Measurements from ENCODE around the gene RELB.

Gene RELB

DNA sequence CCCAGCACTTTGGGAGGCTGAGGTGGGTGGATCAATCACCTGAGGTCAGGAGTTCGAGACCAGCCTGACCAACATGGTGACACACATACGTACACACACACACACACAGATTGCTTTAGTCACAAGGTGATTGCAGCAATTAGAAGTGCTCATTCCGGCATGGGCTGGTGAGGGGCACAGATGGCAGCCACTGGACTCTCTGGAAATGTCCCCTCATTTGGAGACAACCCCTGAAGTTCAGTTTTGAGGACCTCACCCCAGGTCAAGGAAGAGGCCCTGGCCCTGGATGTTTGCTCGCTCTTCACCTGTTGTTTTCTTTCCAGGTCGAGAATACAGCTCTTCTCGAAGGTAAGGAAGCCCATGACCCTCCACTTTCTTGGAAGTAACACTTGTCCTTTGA, 69.0 kb downstream of the RELB start:
- FAIRE-seq, result no peak
- DNase-seq (ENCODE audit: insufficient read length, low spot score), result no peak
- TF ChIP-seq, protein P1, sequence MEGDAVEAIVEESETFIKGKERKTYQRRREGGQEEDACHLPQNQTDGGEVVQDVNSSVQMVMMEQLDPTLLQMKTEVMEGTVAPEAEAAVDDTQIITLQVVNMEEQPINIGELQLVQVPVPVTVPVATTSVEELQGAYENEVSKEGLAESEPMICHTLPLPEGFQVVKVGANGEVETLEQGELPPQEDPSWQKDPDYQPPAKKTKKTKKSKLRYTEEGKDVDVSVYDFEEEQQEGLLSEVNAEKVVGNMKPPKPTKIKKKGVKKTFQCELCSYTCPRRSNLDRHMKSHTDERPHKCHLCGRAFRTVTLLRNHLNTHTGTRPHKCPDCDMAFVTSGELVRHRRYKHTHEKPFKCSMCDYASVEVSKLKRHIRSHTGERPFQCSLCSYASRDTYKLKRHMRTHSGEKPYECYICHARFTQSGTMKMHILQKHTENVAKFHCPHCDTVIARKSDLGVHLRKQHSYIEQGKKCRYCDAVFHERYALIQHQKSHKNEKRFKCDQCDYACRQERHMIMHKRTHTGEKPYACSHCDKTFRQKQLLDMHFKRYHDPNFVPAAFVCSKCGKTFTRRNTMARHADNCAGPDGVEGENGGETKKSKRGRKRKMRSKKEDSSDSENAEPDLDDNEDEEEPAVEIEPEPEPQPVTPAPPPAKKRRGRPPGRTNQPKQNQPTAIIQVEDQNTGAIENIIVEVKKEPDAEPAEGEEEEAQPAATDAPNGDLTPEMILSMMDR (IDR thresholded peaks at IDR 0.05; ENCODE audit: insufficient read depth, missing control alignments), result no peak

DNA sequence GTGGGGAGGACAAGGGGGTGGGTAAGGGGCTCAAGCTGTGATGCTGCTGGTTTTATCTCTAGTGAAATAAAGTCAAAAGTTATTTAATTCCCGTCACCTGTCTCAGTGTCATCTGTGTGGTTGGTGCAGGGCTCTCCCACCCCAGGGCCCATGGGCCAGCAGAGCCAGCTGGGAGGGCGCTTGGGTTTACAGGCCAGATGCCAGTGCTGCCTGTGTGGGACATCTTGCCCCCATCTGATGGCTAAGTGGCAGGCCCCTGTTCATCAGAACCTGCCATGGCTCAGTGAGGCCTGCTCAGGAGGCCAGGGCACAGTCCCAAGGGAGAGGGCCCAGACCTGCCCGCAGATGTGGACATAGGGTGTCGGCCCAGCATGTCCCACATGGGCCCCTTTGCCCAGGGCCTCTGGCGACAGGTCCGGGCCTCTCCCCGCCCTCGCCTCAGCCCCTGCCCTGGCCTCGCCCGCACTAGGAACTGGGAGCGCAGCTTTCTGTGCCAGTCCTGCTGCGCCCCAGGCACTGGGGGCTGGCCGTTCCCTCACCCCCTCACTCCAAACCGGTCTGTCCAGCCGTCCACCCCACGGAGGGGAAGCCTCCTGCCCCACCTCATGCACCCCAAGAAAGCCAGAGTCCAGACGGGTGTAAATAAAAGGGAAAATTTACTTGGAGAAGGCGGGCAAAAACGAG, 69.7 kb downstream of the RELB start:
- FAIRE-seq (no peak), DNase-seq (ENCODE audit: insufficient read length, low spot score) (no peak)
- TF ChIP-seq, protein P1 (IDR thresholded peaks at IDR 0.05; ENCODE audit: insufficient read depth, missing control alignments), result no peak

DNA sequence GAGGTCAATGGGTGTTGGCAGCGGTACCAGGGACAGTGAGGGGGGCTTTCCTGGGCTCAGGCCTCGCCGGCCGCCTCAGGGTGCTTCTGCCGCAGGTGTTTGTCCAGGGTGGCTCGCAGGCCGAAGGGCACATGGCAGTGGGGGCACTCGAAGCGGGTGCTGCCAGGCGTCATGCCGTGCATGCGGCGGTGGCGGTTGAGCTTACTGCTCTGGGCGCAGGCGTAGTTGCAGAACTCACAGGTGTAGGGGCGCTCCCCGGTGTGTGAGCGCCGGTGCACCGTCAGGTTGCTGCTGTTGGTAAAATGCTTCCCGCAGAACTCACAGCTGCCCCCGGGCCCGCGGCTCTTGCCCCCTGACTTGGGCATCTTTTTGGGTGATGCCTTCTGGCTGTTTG, 70.3 kb downstream of the RELB start:
- DNase-seq (ENCODE audit: insufficient read length, low spot score) (no peak), FAIRE-seq (no peak)
- TF ChIP-seq, protein P1 (IDR thresholded peaks at IDR 0.05; ENCODE audit: insufficient read depth, missing control alignments), result no peak

DNA sequence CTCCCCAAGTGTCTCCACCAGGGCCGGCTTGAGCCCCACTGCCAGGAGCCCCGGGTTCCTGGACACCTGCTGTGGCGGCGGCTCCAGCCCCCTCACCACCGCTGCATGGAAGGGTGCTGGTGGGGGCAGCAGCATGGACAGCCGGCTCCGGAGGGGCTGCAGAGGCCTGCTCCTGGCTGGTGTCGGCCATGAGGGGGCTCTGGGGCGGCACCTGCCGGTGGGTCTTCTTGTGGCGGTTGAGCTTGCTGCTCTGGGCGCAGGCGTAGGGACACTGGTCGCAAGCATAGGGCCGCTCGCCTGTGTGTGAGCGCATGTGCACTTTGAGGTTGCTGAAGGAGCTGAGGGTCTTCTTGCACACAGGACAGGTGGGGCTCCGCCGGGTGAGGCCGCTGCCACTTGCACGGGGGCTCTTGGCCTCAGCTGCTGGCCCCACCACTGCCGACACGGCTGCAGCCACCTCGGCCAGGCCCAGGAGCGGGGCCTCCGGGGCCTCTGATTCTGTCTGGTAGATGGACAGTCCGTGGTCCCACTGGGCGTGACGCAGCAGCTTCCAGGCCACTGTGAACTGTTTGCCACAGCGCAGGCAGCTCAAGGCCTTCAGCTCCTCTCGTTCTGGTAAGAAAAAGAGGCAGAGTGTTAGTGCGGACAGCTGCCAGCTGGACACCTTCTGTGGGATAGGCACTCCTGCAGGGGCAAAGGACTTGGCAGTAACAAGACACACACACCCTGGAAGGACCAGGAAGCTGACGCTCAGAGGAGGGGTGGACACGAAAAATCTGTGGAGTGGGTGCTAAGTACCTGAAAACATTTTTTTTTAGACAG, 70.9 kb downstream of the RELB start:
- no peak for FAIRE-seq
- TF ChIP-seq, protein P1 (IDR thresholded peaks at IDR 0.05; ENCODE audit: insufficient read depth, missing control alignments), result no peak
- no peak for DNase-seq (ENCODE audit: insufficient read length, low spot score)

DNA sequence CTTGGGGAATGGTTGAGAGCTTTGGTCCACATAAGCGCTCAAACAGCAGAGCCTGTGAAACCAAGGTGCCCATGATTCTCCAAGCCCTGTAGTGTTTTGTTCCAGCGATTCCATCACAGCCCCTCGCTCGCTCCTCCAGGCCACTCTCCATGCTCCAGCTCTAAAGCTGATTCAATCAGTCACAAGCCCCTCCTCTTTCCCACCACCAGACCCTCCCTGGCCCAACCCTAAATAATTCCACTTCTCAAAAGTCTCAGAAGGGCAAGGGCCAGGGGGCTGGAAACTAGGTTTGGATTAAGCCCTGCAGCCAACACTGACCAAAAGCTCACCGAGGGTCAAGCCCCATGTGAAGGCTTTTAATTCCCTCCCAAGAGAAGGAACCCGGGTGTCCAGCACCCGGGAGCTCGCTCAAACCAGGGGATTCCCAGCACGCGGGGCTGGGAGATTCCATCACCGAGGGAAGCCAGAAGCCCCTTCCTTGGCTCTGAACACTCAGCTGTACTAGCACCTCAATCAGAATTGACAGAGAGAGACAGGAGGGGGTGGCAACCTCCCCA, 73.6 kb downstream of the RELB start:
- TF ChIP-seq, protein P1 (IDR thresholded peaks at IDR 0.05; ENCODE audit: insufficient read depth, missing control alignments), result no peak
- no peak for FAIRE-seq
- no peak for DNase-seq (ENCODE audit: insufficient read length, low spot score)

DNA sequence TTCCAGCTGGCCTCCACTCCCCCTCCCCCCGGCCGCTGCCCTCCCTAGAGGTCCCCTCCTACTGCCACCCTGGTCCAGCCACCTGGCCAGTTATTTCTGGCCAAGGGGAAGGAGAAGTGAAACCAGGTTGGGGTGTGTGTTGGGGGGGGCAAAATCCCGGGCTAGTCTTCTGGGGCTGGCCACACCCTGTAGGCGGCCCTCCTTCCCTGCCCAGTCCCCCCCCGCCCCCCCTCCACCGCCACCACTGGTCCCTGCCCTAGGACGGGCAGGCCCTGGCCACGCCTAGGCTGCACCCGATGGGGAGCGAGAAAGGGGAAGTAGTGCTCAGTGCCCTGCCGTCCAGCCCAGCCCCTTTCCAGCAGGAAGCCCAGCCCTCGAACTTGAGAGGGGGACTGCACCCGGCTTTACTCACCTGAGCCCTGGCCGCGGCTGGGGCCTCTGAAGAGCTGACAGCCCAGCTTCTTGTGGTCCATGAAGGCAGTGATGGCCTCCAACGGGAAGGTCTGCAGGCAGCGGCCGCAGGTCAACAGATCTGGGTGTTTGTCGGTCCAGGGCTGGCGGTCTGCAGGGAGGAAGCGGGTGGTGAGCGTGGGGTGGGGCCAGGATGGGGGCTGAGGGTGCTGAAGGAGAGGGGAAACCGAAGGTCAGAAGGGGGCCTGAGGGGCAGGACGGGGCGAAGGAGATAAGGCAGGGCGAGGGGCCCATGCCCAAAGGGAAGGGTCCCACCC, 74.2 kb downstream of the RELB start:
- FAIRE-seq, result no peak

More for the DNA sequence above, 74.2 kb downstream of the RELB start:
- TF ChIP-seq, protein P1 (IDR thresholded peaks at IDR 0.05; ENCODE audit: insufficient read depth, missing control alignments), result no peak
- no peak for DNase-seq (ENCODE audit: insufficient read length, low spot score)

Data from D721Med (cell line).